Activated CD8-positive, alpha-beta T cell treated with anti-CD3 and anti-CD28 coated beads for 36 hours (primary cell): ENCODE results near the gene AKNA. TPM values are rescaled to one million over a fixed set of nuclear protein-coding genes. Genes with fewer than 3 reads are reported as not detected.

ENCODE experiments used
- ATAC-seq: fragments of 200-7000 bp; cut with Tn5 transposase; one replicate; pipeline ENCODE4 v1.10.0; 2021; ENCODE audit warnings: mild to moderate bottlenecking, moderate library complexity
- CTCF ChIA-PET: fragments of 350-600 bp; sonication (Branson Sonifier 250); formaldehyde crosslinking; loops from one replicate; lab custom pipeline; 2021; ENCODE audit warnings: antibody characterized with exemption; lab: Charles Lee
- POLR2A ChIA-PET: fragments of 350-600 bp; sonication (Branson Sonifier 250); formaldehyde crosslinking; loops from one replicate; lab custom pipeline; 2021; ENCODE audit warnings: antibody characterized with exemption; lab: Charles Lee
- DNase-seq: peaks from one replicate; pipeline ENCODE4 v3.0.0-alpha.2; 2020
- H3K27ac Mint-ChIP-seq: one replicate; pipeline ENCODE4 v1.8.0; 2021; ENCODE audit warnings: mild to moderate bottlenecking, mixed read lengths
- H3K27me3 Mint-ChIP-seq: one replicate; pipeline ENCODE4 v1.8.0; 2021; ENCODE audit warnings: mixed read lengths
- H3K36me3 Mint-ChIP-seq: one replicate; pipeline ENCODE4 v1.8.0; 2021; ENCODE audit warnings: low read depth, mixed read lengths
- H3K4me1 Mint-ChIP-seq: one replicate; pipeline ENCODE4 v1.8.0; 2021; ENCODE audit warnings: low read depth, mixed read lengths
- H3K4me3 Mint-ChIP-seq: one replicate; pipeline ENCODE4 v1.8.0; 2021; ENCODE audit warnings: mild to moderate bottlenecking, moderate library complexity, mixed read lengths
- H3K9me3 Mint-ChIP-seq: one replicate; pipeline ENCODE4 v1.8.0; 2021; ENCODE audit warnings: mixed read lengths
- intact Hi-C: fragments of 100-400 bp; cut with micrococcal nuclease; formaldehyde crosslinking; loops from one replicate; pipeline ENCODE4 v1.10.0; 2022
- total RNA-seq, 2 experiments: library from RNA; stranded (reverse); gene quantifications; one replicate each; pipeline ENCODE4 v1.2.3, GENCODE V29; 2021
- TF ChIP-seq, protein P1 (sequence below): fragments of 200-600 bp; IDR thresholded peaks from one replicate; pipeline ENCODE4 v1.8.0; 2022; ENCODE audit warnings: antibody characterized with exemption, mild to moderate bottlenecking

The AKNA gene
- total RNA-seq, 2 experiments from 2014 or later, result 166 to 167 TPM

DNA sequence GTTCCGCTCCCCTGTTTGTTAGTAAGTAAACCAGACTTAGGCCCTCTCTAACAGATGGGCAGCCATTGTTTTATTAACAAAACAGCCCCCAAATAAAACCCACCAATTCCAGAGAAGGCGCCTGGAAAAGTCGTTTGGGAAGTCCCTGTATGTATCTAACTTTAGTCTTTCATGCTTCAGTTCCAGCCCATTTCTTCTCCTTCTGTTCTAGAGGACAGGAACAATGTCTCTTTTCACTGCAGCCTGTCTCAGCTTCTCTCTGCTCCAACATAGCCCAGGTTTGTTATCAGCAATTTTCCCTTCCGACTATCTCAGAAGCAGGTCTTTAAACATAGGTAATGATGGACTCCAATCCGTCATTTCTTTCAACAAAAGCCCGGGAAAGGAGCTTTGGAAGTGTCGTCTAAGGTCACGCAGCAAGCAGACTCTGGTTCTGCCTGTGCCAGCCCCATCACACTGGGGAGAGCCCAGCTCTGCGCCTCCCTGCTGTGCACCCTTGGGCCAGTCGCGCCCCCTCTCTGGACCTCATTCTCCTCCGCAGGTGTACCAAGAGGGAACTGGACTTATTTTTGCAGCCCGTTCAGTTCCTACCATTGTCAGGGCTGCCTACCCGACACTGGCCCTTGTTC is 9.6 kb upstream of the AKNA start:
- Mint-ChIP-seq H3K36me3 (peaks cover 27% of the 10 kb centered on the region), H3K27ac (peak overlapping the region; percentile 65), H3K4me1 (peaks cover 49% of the 10 kb centered on the region), H3K27me3 (no peaks in the 10 kb centered on the region), H3K4me3 (peak overlapping the region; percentile 89), H3K9me3 (no peaks in the 10 kb centered on the region)
- TF ChIP-seq, protein P1, sequence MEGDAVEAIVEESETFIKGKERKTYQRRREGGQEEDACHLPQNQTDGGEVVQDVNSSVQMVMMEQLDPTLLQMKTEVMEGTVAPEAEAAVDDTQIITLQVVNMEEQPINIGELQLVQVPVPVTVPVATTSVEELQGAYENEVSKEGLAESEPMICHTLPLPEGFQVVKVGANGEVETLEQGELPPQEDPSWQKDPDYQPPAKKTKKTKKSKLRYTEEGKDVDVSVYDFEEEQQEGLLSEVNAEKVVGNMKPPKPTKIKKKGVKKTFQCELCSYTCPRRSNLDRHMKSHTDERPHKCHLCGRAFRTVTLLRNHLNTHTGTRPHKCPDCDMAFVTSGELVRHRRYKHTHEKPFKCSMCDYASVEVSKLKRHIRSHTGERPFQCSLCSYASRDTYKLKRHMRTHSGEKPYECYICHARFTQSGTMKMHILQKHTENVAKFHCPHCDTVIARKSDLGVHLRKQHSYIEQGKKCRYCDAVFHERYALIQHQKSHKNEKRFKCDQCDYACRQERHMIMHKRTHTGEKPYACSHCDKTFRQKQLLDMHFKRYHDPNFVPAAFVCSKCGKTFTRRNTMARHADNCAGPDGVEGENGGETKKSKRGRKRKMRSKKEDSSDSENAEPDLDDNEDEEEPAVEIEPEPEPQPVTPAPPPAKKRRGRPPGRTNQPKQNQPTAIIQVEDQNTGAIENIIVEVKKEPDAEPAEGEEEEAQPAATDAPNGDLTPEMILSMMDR, result no peak
- intact Hi-C loops, result no loop called here
- CTCF ChIA-PET, result interaction anchor here (2.0 to 4.6 kb wide), 3 partner anchors 8 to 58 kb away, joined by 8 to 20 read pairs (median 15); partner anchors contain the start of gene AKNA
- ATAC-seq (peak; percentile 18), DNase-seq (no peak)
- POLR2A ChIA-PET, result interaction anchor here (0.6 to 4.0 kb wide), 10 partner anchors 10 to 428 kb away, joined by 3 to 50 read pairs (median 4); partner anchors contain the start of gene AKNA

DNA sequence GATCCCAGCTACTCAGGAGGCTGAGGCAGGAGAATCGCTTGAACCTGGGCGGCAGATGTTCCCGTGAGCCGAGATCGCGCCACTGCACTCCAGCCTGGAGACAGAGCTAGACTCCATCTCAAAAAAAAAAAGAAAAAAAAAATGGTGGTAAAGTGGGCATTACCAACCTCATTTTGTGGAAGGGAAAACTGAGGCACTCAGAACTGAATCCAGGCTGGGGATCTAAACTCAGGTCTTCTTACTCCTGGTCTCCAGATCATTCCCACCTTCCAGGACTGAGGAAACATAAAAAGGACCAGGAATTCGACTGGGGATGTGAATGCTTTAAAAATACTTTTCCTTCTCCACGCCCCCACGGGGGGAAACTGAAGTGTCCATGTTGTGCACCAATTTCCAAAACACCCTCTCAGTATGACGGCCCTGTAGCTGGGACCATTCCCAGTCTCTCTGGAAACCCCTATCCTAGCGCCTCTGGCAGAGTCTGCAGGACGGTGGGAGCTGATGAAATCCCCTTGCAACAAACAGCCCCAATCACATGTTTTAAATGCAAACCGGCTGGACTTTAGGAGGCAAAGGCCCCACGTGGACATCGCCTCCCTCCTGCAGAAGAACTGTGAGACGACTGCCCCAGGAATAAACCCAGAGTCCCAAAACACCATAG is 8.9 kb upstream of the AKNA start:
- Mint-ChIP-seq H3K4me3 (peak overlapping the region; percentile 89), H3K27me3 (no peaks in the 10 kb centered on the region), H3K36me3 (peaks cover 29% of the 10 kb centered on the region), H3K4me1 (peaks cover 55% of the 10 kb centered on the region), H3K9me3 (no peaks in the 10 kb centered on the region), H3K27ac (peak overlapping the region; percentile 65)
- ChIA-PET CTCF (interaction anchor here (1.4 to 4.6 kb wide), 5 partner anchors 8 to 57 kb away, joined by 3 to 20 read pairs (median 8); partner anchors contain the start of gene AKNA), POLR2A (interaction anchor here (0.6 to 4.0 kb wide), 8 partner anchors 10 to 466 kb away, joined by 3 to 50 read pairs (median 3); partner anchors contain the start of gene AKNA)
- TF ChIP-seq, protein P1, result no peak
- DNase-seq, result no peak
- no peak for ATAC-seq
- intact Hi-C loops, result no loop called here

DNA sequence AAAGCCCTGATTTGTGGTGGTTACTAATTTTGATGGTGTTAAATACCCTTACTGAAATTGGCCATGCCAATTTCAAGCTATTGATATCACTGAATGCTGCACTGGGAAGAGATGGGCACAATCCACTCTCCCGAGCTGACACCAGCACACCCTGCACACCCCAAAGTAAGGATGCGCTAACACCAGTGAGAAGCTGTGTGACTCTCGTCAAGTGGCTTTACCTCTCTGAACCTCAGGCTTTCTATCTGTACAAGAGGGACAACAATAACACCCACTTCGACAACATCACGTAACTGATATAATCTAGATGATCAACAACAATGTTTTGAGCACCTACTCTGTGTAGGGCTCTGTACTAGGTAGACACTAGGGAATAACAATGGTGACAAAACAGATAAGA is 8.0 kb upstream of the AKNA start:
- ATAC-seq, result no peak
- DNase-seq, result no peak
- intact Hi-C loops, result no loop called here
- TF ChIP-seq, protein P1, result no peak
- peaks cover 36% of the 10 kb centered on the region for H3K36me3 Mint-ChIP-seq
- H3K4me3 Mint-ChIP-seq, result peak overlapping the region; percentile 65
- ChIA-PET CTCF (interaction anchor here (1.4 to 4.6 kb wide), 5 partner anchors 10 to 57 kb away, joined by 3 to 20 read pairs (median 8); no protein-coding TSS in a partner anchor), POLR2A (interaction anchor here (0.6 to 4.0 kb wide), 7 partner anchors 9 to 467 kb away, joined by 3 to 50 read pairs (median 3); partner anchors contain the start of gene AKNA)
- no peaks in the 10 kb centered on the region for H3K9me3 Mint-ChIP-seq
- H3K4me1 Mint-ChIP-seq, result peaks cover 62% of the 10 kb centered on the region
- H3K27ac Mint-ChIP-seq, result peak overlapping the region; percentile 69
- H3K27me3 Mint-ChIP-seq, result no peaks in the 10 kb centered on the region

DNA sequence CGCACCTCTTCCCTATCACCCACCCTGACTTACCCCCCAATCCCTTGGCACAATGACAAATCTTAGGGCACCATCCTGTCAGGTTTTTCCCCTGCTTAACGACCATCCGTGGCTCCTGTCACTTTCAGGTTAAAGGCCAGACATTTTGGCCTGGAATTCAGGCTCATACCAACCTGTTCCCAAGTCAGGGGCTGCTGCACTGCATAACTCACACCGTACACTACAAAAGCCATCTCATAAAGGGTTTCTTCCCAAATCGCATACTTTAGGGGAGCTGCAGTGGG is 7.5 kb upstream of the AKNA start:
- ATAC-seq, result no peak
- DNase-seq, result no peak
- Mint-ChIP-seq H3K27ac (peak overlapping the region; percentile 69), H3K4me1 (peaks cover 67% of the 10 kb centered on the region), H3K4me3 (peak overlapping the region; percentile 65), H3K27me3 (no peaks in the 10 kb centered on the region), H3K36me3 (peaks cover 41% of the 10 kb centered on the region), H3K9me3 (no peaks in the 10 kb centered on the region)
- intact Hi-C loops, result no loop called here
- CTCF ChIA-PET, result interaction anchor here (1.0 to 4.6 kb wide), 6 partner anchors 10 to 56 kb away, joined by 3 to 20 read pairs (median 6); no protein-coding TSS in a partner anchor
- TF ChIP-seq, protein P1, result no peak
- POLR2A ChIA-PET, result interaction anchor here (0.7 to 4.0 kb wide), 8 partner anchors 8 to 468 kb away, joined by 3 to 50 read pairs (median 4); partner anchors contain the start of gene AKNA
